Activated gamma-delta T cell (primary cell): ENCODE results near the gene ASB16.

Experiments
- DNase-seq: peaks from one replicate; lab custom pipeline; 2025; lab: John Stamatoyannopoulos, UW

ASB16 gene

DNA sequence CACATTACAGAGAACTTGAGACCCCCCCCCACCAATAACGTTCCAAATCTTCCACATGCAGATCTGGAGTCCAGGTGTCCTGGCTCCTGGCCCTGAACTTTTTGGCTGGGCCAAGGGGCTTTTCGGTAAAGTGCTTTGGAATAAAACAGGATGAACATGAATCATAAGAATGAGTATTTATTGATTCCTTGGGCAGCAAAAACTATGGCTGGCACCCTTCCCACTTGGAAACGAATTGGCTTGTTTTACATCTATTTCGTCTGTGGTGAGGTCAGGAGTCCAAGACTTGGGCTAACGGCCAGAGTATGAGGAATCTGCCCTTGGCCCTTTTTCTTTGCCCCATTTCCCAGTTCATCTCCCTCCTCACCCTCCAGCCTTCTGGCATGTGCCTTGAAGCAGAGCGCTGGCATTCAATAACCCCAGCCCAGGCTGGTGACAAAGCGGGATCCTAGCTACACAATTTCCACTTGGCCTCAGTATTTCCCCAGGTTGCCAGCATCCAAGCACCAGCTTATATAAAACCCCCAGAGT, 53.1 kb downstream of the ASB16 start:
- DNase-seq: no peak
